GM20000 (cell line): ENCODE results near the gene CTNNA3.

Source experiments
- DNase-seq: peaks from one replicate; pipeline ENCODE4 v3.0.0; 2012; ENCODE audit warnings: low spot score
- CTCF ChIP-seq: IDR thresholded peaks from 2 replicates; pipeline ENCODE4 v1.5.1; 2012; ENCODE audit warnings: mild to moderate bottlenecking, control low read depth; ENCODE audit errors: extremely low read depth, missing control alignments

Gene CTNNA3

GRCh38 chr10:66301078-66301477, 1394.9 kb downstream of the CTNNA3 start:
- TF ChIP-seq CTCF = no peak
- DNase-seq = no peak

GRCh38 chr10:66295602-66296001, 1400.4 kb downstream of the CTNNA3 start:
- TF ChIP-seq CTCF = no peak
- DNase-seq = no peak

GRCh38 chr10:66294538-66294937, 1401.5 kb downstream of the CTNNA3 start:
- no peak for TF ChIP-seq CTCF

GRCh38 chr10:66292922-66293321, 1403.1 kb downstream of the CTNNA3 start:
- no peak for TF ChIP-seq CTCF
- DNase-seq = no peak

More at GRCh38 chr10:66294538-66294937, 1401.5 kb downstream of the CTNNA3 start:
- DNase-seq = no peak

GRCh38 chr10:66292456-66292855, 1403.5 kb downstream of the CTNNA3 start:
- no peak for TF ChIP-seq CTCF
- no peak for DNase-seq

- TF ChIP-seq CTCF = no peak
- no peak for DNase-seq
Observed at GRCh38 chr10:66291133-66291532, 1404.9 kb downstream of the CTNNA3 start.

GRCh38 chr10:66284621-66285020, 1411.4 kb downstream of the CTNNA3 start:
- DNase-seq = no peak
- TF ChIP-seq CTCF = no peak
